Measurements from ENCODE around the gene EIF1AD.
"Not testable (repeated sequence)": the region's sequence is repeated elsewhere in the genome, so short reads cannot be mapped to it uniquely, and the experiment has no call there.

EIF1AD gene

GRCh38 chr11:66001942-66002647 is at the start of gene EIF1AD, which contains the start of gene BANF1:
Gene EIF1AD (minus strand): TSS chr11:66002157. CDS start chr11:66000389, 1,768 bp downstream.
Gene BANF1 (plus strand): TSS chr11:66002503. CDS start chr11:66003251, 748 bp downstream.
- peak; percentile 97 for DNase-seq

GRCh38 chr11:66051371-66051765 is 49.4 kb upstream of the EIF1AD start:
- DNase-seq = no peak

- DNase-seq = no peak
Measured at GRCh38 chr11:66050581-66051231, 48.7 kb upstream of the EIF1AD start.

GRCh38 chr11:66048547-66049323 is 46.8 kb upstream of the EIF1AD start, which contains the start of gene GAL3ST3:
Gene GAL3ST3 (minus strand): TSS chr11:66049161. CDS start chr11:66045415, 3,746 bp downstream.
- DNase-seq = no peak

- no peak for DNase-seq
Measured at GRCh38 chr11:66047541-66048365, 45.8 kb upstream of the EIF1AD start.

- no peak for DNase-seq
Measured at GRCh38 chr11:66046901-66047300, 44.9 kb upstream of the EIF1AD start.

GRCh38 chr11:66045177-66045639 is 43.3 kb upstream of the EIF1AD start:
- DNase-seq = peak; percentile 73

GRCh38 chr11:66044757-66045156 is 42.8 kb upstream of the EIF1AD start:
- DNase-seq = no peak

- no peak for DNase-seq
Measured at GRCh38 chr11:66042996-66043906, 41.3 kb upstream of the EIF1AD start.

- DNase-seq = no peak
Measured at GRCh38 chr11:66042227-66042995, 40.5 kb upstream of the EIF1AD start.

GRCh38 chr11:66039765-66040164 is 37.8 kb upstream of the EIF1AD start:
- DNase-seq = no peak

- no peak for DNase-seq
Measured at GRCh38 chr11:66037327-66037726, 35.4 kb upstream of the EIF1AD start.

GRCh38 chr11:66036334-66036710 is 34.4 kb upstream of the EIF1AD start:
- DNase-seq = no peak

- DNase-seq = no peak
Measured at GRCh38 chr11:66035653-66036333, 33.8 kb upstream of the EIF1AD start.

GRCh38 chr11:66032957-66033735 is 31.2 kb upstream of the EIF1AD start:
- DNase-seq = no peak

GRCh38 chr11:66026017-66026529 is 24.1 kb upstream of the EIF1AD start, which contains the start of gene CATSPER1:
Gene CATSPER1 (minus strand): TSS chr11:66026479. CDS start chr11:66026379, 100 bp downstream.
- DNase-seq = no peak

GRCh38 chr11:66023186-66023440 is 21.2 kb upstream of the EIF1AD start:
- DNase-seq = not testable (repeated sequence)

- peak; percentile 68 for DNase-seq
Measured at GRCh38 chr11:66022401-66023185, 20.6 kb upstream of the EIF1AD start.

Measured in left hindlimb (tissue), 1 donor.